Stomach (tissue), 4 donors: ENCODE results near the gene MAEL.

ENCODE experiments used
- CTCF ChIP-seq, 7 experiments: fragments of 450-650 bp in 4 of 7; fragments of 200-600 bp in 3 of 7; sonication (generic) in 3 of 7; IDR thresholded peaks; one replicate each; pipeline ENCODE4 v1.5.1; 2016 to 2019; ENCODE audit warnings: antibody characterized with exemption in 7 of 7, control low read depth in 2 of 7, mild to moderate bottlenecking in 1 of 7
- POLR2A ChIP-seq, 4 donors: fragments of 450-650 bp; IDR thresholded peaks; one replicate each; pipeline ENCODE4 v1.6.1; 2016; ENCODE audit warnings: antibody characterized with exemption in 4 of 4, control low read depth in 2 of 4, mild to moderate bottlenecking in 1 of 4, moderate library complexity in 1 of 4

GRCh38 chr1:166999075-166999474, 10.0 kb downstream of the MAEL start:
- TF ChIP-seq POLR2A (IDR thresholded peaks at IDR 0.05) (no peak), CTCF (IDR thresholded peaks at IDR 0.05) (no peak)
